Smooth muscle cell (in vitro differentiated cells): ENCODE measurements around the gene THOC6. TPM values are rescaled to one million over a fixed set of nuclear protein-coding genes. Genes with fewer than 3 reads are reported as not detected.
A peak's percentile ranks its signal among the peaks of the same experiment; 100 is the strongest.

Experiments
- DNase-seq: peaks from one replicate; lab custom pipeline; 2025; ENCODE audit not compliant: unreplicated experiment; lab: John Stamatoyannopoulos, UW
- H2AFZ ChIP-seq: fragments of 200-600 bp; sonication (generic); 2 replicates; pipeline ENCODE4 v1.6.0; 2016; ENCODE audit warnings: antibody characterized with exemption, low read depth, mild to moderate bottlenecking
- H3F3A ChIP-seq: fragments of 200-600 bp; sonication (generic); 2 replicates; pipeline ENCODE4 v1.6.0; 2017; ENCODE audit warnings: antibody characterized with exemption, low read depth
- H3K27ac ChIP-seq: fragments of 200-600 bp; sonication (generic); 2 replicates; pipeline ENCODE4 v1.5.1; 2016; ENCODE audit warnings: low read depth, mild to moderate bottlenecking
- H3K27me3 ChIP-seq: fragments of 200-600 bp; sonication (generic); 2 replicates; pipeline ENCODE4 v1.6.1; 2016; ENCODE audit warnings: low read depth, mild to moderate bottlenecking
- H3K36me3 ChIP-seq: fragments of 200-600 bp; sonication (generic); 2 replicates; pipeline ENCODE4 v1.5.1; 2016; ENCODE audit warnings: low read depth
- H3K4me1 ChIP-seq: fragments of 200-600 bp; sonication (generic); 2 replicates; pipeline ENCODE4 v1.5.1; 2016; ENCODE audit warnings: low read depth
- H3K4me2 ChIP-seq: fragments of 200-600 bp; sonication (generic); 2 replicates; pipeline ENCODE4 v1.6.0; 2016; ENCODE audit warnings: mild to moderate bottlenecking
- H3K4me3 ChIP-seq: fragments of 200-600 bp; sonication (generic); 2 replicates; pipeline ENCODE4 v1.5.1; 2016; ENCODE audit warnings: mild to moderate bottlenecking
- H3K79me2 ChIP-seq: fragments of 200-600 bp; sonication (generic); 2 replicates; pipeline ENCODE4 v1.6.0; 2016; ENCODE audit warnings: low read depth, mild to moderate bottlenecking
- H3K9ac ChIP-seq: fragments of 200-600 bp; sonication (generic); 2 replicates; pipeline ENCODE4 v1.6.0; 2016; ENCODE audit warnings: low read depth
- H3K9me3 ChIP-seq: fragments of 200-600 bp; sonication (generic); replicated peaks from 2 replicates; pipeline ENCODE4 v1.5.1; 2016; ENCODE audit warnings: low read depth
- H4K20me1 ChIP-seq: fragments of 200-600 bp; sonication (generic); 2 replicates; pipeline ENCODE4 v1.6.0; 2016; ENCODE audit warnings: low read depth
- WGBS: methylation state at CpG from one replicate; pipeline ENCODE4 v1.1.7; 2016; ENCODE audit warnings: low lambda C conversion rate; 5-methylcytosine and 5-hydroxymethylcytosine counted together
- polyA plus RNA-seq: library from polyadenylated mRNA; unstranded; fragments of >200 nt; fragmentation: Nextera tagmentation; extraction: Ambion mirVana; gene quantifications from 2 replicates; pipeline ENCODE4 v1.2.1, GENCODE V29; 2016
- total RNA-seq: library from RNA; depleted of rRNA; stranded (reverse); fragments of >200 nt; gene quantifications from 2 replicates; pipeline ENCODE4 v1.2.3, GENCODE V29; 2014
- TF ChIP-seq, protein P1 (sequence below): fragments of 200-600 bp; sonication (generic); IDR thresholded peaks from 2 replicates; pipeline ENCODE4 v1.5.1; 2017; ENCODE audit warnings: borderline replicate concordance, mild to moderate bottlenecking, antibody characterized with exemption; ENCODE audit not compliant: insufficient read depth, poor library complexity, severe bottlenecking

The THOC6 gene
- total and polyA plus RNA-seq, 2 experiments from 2014 or later: 28.9 to 59.4 TPM

DNA sequence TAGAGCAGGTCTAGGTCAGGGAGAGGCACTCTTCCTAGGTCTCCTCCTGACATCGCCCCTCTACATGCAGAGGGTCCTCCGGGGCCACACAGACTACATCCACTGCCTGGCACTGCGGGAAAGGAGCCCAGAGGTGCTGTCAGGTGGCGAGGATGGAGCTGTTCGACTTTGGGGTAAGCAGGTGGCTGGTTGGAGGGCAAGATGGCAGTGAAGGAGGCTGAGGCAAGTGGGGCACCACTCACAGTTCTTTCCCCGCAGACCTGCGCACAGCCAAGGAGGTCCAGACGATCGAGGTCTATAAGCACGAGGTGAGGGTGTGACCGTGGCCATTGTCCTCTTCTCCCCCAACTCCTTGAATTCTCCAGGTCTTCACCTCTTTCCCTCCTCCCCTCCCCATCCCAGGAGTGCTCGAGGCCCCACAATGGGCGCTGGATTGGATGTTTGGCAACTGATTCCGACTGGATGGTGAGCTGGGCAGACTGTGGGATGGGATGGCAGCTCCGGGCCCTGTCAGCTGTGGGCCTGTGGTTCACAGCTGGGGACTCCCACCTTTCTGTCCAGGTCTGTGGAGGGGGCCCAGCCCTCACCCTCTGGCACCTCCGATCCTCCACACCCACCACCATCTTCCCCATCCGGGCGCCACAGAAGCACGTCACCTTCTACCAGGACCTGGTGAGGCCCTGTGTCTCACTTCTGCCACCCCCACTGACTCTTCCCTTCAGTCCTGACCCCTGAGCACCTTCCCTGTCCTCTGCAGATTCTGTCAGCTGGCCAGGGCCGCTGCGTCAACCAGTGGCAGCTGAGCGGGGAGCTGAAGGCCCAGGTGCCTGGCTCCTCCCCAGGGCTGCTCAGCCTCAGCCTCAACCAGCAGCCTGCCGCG, 3.0 kb downstream of the THOC6 start:
- Histone ChIP-seq H2AFZ (no peak overlapping the region), H3K9ac (no peak overlapping the region), H3K36me3 (no peaks in the 10 kb centered on the region), H4K20me1 (peaks cover 74% of the 10 kb centered on the region), H3K79me2 (no peaks in the 10 kb centered on the region), H3K27ac (no peak overlapping the region), H3K4me1 (peaks cover 21% of the 10 kb centered on the region), H3F3A (no peaks in the 10 kb centered on the region), H3K4me2 (peak overlapping the region; percentile 67), H3K4me3 (no peak overlapping the region), H3K27me3 (peaks cover 5% of the 10 kb centered on the region), H3K9me3 (no peaks in the 10 kb centered on the region)
- TF ChIP-seq, protein P1, sequence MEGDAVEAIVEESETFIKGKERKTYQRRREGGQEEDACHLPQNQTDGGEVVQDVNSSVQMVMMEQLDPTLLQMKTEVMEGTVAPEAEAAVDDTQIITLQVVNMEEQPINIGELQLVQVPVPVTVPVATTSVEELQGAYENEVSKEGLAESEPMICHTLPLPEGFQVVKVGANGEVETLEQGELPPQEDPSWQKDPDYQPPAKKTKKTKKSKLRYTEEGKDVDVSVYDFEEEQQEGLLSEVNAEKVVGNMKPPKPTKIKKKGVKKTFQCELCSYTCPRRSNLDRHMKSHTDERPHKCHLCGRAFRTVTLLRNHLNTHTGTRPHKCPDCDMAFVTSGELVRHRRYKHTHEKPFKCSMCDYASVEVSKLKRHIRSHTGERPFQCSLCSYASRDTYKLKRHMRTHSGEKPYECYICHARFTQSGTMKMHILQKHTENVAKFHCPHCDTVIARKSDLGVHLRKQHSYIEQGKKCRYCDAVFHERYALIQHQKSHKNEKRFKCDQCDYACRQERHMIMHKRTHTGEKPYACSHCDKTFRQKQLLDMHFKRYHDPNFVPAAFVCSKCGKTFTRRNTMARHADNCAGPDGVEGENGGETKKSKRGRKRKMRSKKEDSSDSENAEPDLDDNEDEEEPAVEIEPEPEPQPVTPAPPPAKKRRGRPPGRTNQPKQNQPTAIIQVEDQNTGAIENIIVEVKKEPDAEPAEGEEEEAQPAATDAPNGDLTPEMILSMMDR: no peak
- WGBS: 99% methylated on average over 24 of the region's 24 CpGs
- no peak for DNase-seq

DNA sequence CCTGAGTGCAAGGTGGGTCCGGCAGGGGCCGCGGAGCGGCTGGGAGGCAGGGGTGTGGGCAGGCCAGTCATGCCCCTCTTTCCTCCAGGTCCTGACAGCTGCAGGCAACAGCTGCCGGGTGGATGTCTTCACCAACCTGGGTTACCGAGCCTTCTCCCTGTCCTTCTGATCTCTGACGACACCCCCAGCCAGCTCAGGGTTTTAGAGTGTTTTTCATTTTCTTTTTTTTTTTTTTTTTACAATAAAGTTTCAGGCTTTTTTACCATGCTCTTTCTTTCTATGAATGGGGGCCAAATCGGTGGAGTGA, 3.6 kb downstream of the THOC6 start:
- H3K9me3 ChIP-seq: no peaks in the 10 kb centered on the region
- H3K27me3 ChIP-seq: peaks cover 11% of the 10 kb centered on the region
- H4K20me1 ChIP-seq: peaks cover 71% of the 10 kb centered on the region
- 95% methylated on average over 8 of the region's 8 CpGs for WGBS
- H3F3A ChIP-seq: no peaks in the 10 kb centered on the region
- H3K4me1 ChIP-seq: peaks cover 16% of the 10 kb centered on the region
- H3K9ac ChIP-seq: no peak overlapping the region
- H3K4me3 ChIP-seq: no peak overlapping the region
- no peak overlapping the region for H2AFZ ChIP-seq
- H3K79me2 ChIP-seq: no peaks in the 10 kb centered on the region
- TF ChIP-seq, protein P1: no peak
- no peak overlapping the region for H3K27ac ChIP-seq
- no peak for DNase-seq
- peak overlapping the region; percentile 67 for H3K4me2 ChIP-seq
- no peaks in the 10 kb centered on the region for H3K36me3 ChIP-seq

DNA sequence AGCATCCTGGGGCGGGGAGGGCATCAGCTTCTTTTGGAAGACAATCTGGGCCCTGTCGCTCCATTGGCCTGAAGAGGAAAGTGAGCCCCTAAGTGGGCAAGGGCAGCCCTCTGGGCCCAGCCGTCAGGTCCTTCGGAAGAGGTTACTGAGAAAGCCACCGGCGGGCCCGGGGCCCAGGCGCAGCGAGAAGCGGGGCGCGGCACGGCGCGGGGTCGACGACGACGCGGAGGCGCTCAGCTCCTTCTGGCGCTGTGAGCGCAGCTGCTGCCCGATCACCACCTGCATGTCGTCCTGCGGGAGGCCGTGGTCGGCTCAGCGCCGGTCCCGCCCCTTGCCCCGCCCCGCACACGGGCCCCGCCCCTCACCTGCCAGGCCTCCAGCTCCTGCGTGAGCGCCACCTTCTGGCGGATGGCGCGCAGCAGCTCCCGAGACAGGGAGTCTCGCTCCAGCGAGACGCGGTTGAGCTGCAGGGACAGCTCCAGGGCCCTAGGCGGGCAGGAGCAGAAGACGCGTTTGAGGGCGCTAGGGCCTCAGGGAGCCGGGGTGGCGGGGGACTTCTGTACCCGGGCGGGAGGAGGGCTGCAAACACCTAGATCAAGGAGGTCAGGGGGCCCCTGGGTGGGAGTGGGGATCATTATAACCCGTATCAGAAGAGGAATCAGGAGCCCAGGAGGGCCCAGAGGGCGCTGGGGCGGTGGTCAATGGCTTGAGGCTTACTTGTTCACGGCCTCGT, 4.3 kb downstream of the THOC6 start:
- Histone ChIP-seq H3K27me3 (peaks cover 18% of the 10 kb centered on the region), H3K79me2 (no peaks in the 10 kb centered on the region), H3K9ac (no peak overlapping the region), H3K4me3 (no peak overlapping the region), H3F3A (no peaks in the 10 kb centered on the region), H3K4me1 (peaks cover 9% of the 10 kb centered on the region), H3K27ac (no peak overlapping the region), H4K20me1 (peaks cover 71% of the 10 kb centered on the region), H3K9me3 (no peaks in the 10 kb centered on the region), H3K4me2 (peak overlapping the region; percentile 67), H2AFZ (no peak overlapping the region), H3K36me3 (no peaks in the 10 kb centered on the region)
- 13% methylated on average over 46 of the region's 58 CpGs for WGBS
- peak; percentile 43 for DNase-seq
- TF ChIP-seq, protein P1: peak; percentile 77
